SK-N-SH (cell line): ENCODE measurements around the gene FBXL7.

ENCODE experiments used
- CHD2 ChIP-seq: fragments of 150-350 bp; IDR thresholded peaks from 2 replicates; pipeline ENCODE4 v1.6.1; 2018; ENCODE audit warnings: low read length; ENCODE audit not compliant: partially characterized antibody
- CTCF ChIP-seq: fragments of 200-600 bp; sonication (generic); IDR thresholded peaks from 2 replicates; pipeline ENCODE4 v1.6.1; 2017; ENCODE audit warnings: antibody characterized with exemption, mild to moderate bottlenecking, moderate library complexity
- EP300 ChIP-seq, 2 experiments: IDR thresholded peaks; 2 replicates each; pipeline versions ENCODE4 v1.4.0 to v1.6.1; 2012; ENCODE audit warnings: borderline replicate concordance in 1 of 2, low read depth in 1 of 2, low read length in 1 of 2
- GATA2 ChIP-seq: sonication (generic); formaldehyde crosslinking; IDR thresholded peaks from 2 replicates; pipeline ENCODE4 v1.5.0; 2020; ENCODE audit warnings: mild to moderate bottlenecking, missing genetic modification reagents
- JUND ChIP-seq: IDR thresholded peaks from 2 replicates; pipeline ENCODE4 v1.4.0; 2012
- MAX ChIP-seq: IDR thresholded peaks from 2 replicates; pipeline ENCODE4 v1.4.0; 2012; ENCODE audit warnings: low read depth
- PBX3 ChIP-seq: IDR thresholded peaks from 2 replicates; pipeline ENCODE4; 2012
- POLR2AphosphoS5 ChIP-seq: IDR thresholded peaks from 2 replicates; pipeline ENCODE4 v1.6.1; 2012; ENCODE audit warnings: low read depth, low read length
- REST ChIP-seq: IDR thresholded peaks from 2 replicates; pipeline ENCODE4 v1.6.1; 2012; ENCODE audit warnings: mild to moderate bottlenecking, low read depth, low read length, moderate library complexity
- RFX5 ChIP-seq: IDR thresholded peaks from 2 replicates; pipeline ENCODE4 v1.6.1; 2012; ENCODE audit warnings: mild to moderate bottlenecking, improper control_type of control experiment, low read length
- RXRA ChIP-seq: IDR thresholded peaks from 2 replicates; pipeline ENCODE4 v1.4.0; 2012; ENCODE audit warnings: low read depth, mild to moderate bottlenecking, borderline replicate concordance
- TAF1 ChIP-seq: IDR thresholded peaks from 2 replicates; pipeline ENCODE4 v1.6.1; 2012; ENCODE audit warnings: low read depth, mild to moderate bottlenecking, low read length, moderate library complexity, borderline replicate concordance
- TCF12 ChIP-seq: IDR thresholded peaks from 2 replicates; pipeline ENCODE4 v1.4.0; 2012
- TEAD4 ChIP-seq: IDR thresholded peaks from 2 replicates; pipeline ENCODE4 v1.4.0; 2012; ENCODE audit warnings: mild to moderate bottlenecking, borderline replicate concordance; ENCODE audit not compliant: insufficient read depth

GRCh38 chr5:15645381-15646160 lies 145.6 kb downstream of the FBXL7 start:
- TF ChIP-seq CTCF (no peak), MAX (no peak), POLR2AphosphoS5 (no peak), REST (no peak), TCF12 (no peak), TAF1 (no peak), EP300 (IDR thresholded peaks at IDR 0.05; ENCODE audit: borderline replicate concordance in 1 of 2, low read depth in 1 of 2, low read length in 1 of 2) (no peak), RXRA (no peak), PBX3 (no peak), JUND (no peak), RFX5 (no peak), TEAD4 (no peak), CHD2 (no peak), GATA2 (CRISPR knock-in tag) (no peak)
